GM19324 (cell line): ENCODE data around the gene RALBP1.
"Not testable (repeated sequence)": the region's sequence is repeated elsewhere in the genome, so short reads cannot be mapped to it uniquely, and the experiment has no call there.

Source experiments
- ATAC-seq: cut with Tn5 transposase; IDR thresholded peaks from one replicate; pipeline ENCODE4 v1.9.1; 2021; ENCODE audit warnings: mild to moderate bottlenecking, moderate library complexity; ENCODE audit not compliant: unreplicated experiment, low FRiP score

Gene RALBP1

GRCh38 chr18:9474983-9475642 lies at the start of gene RALBP1:
RALBP1 (plus strand) TSS chr18:9475513; CDS start chr18:9513046, 37,533 bp downstream.
- peak; percentile 94 for ATAC-seq

- no peak for ATAC-seq
Measured at GRCh38 chr18:9426753-9427152, 48.6 kb upstream of the RALBP1 start.

- ATAC-seq, result no peak
Measured at GRCh38 chr18:9428301-9428706, 47.0 kb upstream of the RALBP1 start.

- no peak for ATAC-seq
Measured at GRCh38 chr18:9428862-9429661, 46.3 kb upstream of the RALBP1 start.

GRCh38 chr18:9429662-9429993 lies 45.7 kb upstream of the RALBP1 start:
- ATAC-seq, result no peak

GRCh38 chr18:9430315-9430714 lies 45.0 kb upstream of the RALBP1 start:
- not testable (repeated sequence) for ATAC-seq

GRCh38 chr18:9431296-9431695 lies 44.0 kb upstream of the RALBP1 start:
- ATAC-seq, result no peak

GRCh38 chr18:9433122-9433521 lies 42.2 kb upstream of the RALBP1 start:
- ATAC-seq, result not testable (repeated sequence)

GRCh38 chr18:9433671-9434121 lies 41.6 kb upstream of the RALBP1 start:
- ATAC-seq, result no peak

- ATAC-seq, result no peak
Measured at GRCh38 chr18:9434122-9434701, 41.1 kb upstream of the RALBP1 start.

GRCh38 chr18:9435041-9435440 lies 40.3 kb upstream of the RALBP1 start:
- no peak for ATAC-seq

GRCh38 chr18:9436206-9436929 lies 38.9 kb upstream of the RALBP1 start:
- no peak for ATAC-seq

GRCh38 chr18:9437021-9437437 lies 38.3 kb upstream of the RALBP1 start:
- no peak for ATAC-seq

- no peak for ATAC-seq
Measured at GRCh38 chr18:9437672-9438071, 37.6 kb upstream of the RALBP1 start.

- ATAC-seq, result no peak
Measured at GRCh38 chr18:9441061-9441460, 34.3 kb upstream of the RALBP1 start.

- ATAC-seq, result no peak
Measured at GRCh38 chr18:9444549-9444948, 30.8 kb upstream of the RALBP1 start.

- ATAC-seq, result no peak
Measured at GRCh38 chr18:9446839-9447238, 28.5 kb upstream of the RALBP1 start.

GRCh38 chr18:9447334-9447733 lies 28.0 kb upstream of the RALBP1 start:
- no peak for ATAC-seq

- ATAC-seq, result no peak
Measured at GRCh38 chr18:9449600-9450414, 25.5 kb upstream of the RALBP1 start.

GRCh38 chr18:9450920-9451319 lies 24.4 kb upstream of the RALBP1 start:
- ATAC-seq, result not testable (repeated sequence)
